Common myeloid progenitor, CD34-positive (primary cell): ENCODE results near the gene MAP4K2.

Source experiments
- CTCF ChIA-PET: fragments of 350-600 bp; sonication (Branson Sonifier 250); formaldehyde crosslinking; loops from one replicate; lab custom pipeline; 2021; ENCODE audit warnings: antibody characterized with exemption; lab: Charles Lee
- POLR2A ChIA-PET: fragments of 350-600 bp; sonication (Branson Sonifier 250); formaldehyde crosslinking; loops from one replicate; lab custom pipeline; 2021; ENCODE audit warnings: antibody characterized with exemption; lab: Charles Lee
- DNase-seq, 3 donors: peaks; one replicate each; pipeline versions ENCODE4 v3.0.0 to v3.0.0-alpha.2; 2013
- H3K27ac ChIP-seq, 2 experiments: 1 replicate in 1 of 2; 2 replicates in 1 of 2; pipeline ENCODE4 v1.7.0; 2013; ENCODE audit warnings: inconsistent platforms in 2 of 2, low read length in 2 of 2, mild to moderate bottlenecking in 2 of 2, low read depth in 1 of 2, moderate library complexity in 1 of 2; ENCODE audit not compliant: severe bottlenecking in 2 of 2, insufficient read depth in 1 of 2, poor library complexity in 1 of 2
- H3K27me3 ChIP-seq, 5 experiments: replicated peaks in 2 of 5; 1 replicate in 3 of 5; 2 replicates in 2 of 5; pipeline versions ENCODE4 v1.6.1 to v1.7.0; 2013; ENCODE audit warnings: low read length in 4 of 5, mild to moderate bottlenecking in 2 of 5, moderate library complexity in 2 of 5, inconsistent platforms in 1 of 5; ENCODE audit not compliant: insufficient read depth in 5 of 5, control insufficient read depth in 4 of 5
- H3K36me3 ChIP-seq, 4 experiments: 1 replicate in 2 of 4; 2 replicates in 2 of 4; pipeline versions ENCODE4 v1.6.1 to v1.7.0; 2013; ENCODE audit warnings: low read length in 3 of 4, control low read depth in 1 of 4, mild to moderate bottlenecking in 1 of 4; ENCODE audit not compliant: control insufficient read depth in 4 of 4, insufficient read depth in 4 of 4
- H3K4me1 ChIP-seq, 4 experiments: 1 replicate in 3 of 4; 2 replicates in 1 of 4; pipeline versions ENCODE4 v1.6.1 to v1.7.1; 2013; ENCODE audit warnings: low read length in 3 of 4, mild to moderate bottlenecking in 3 of 4, control low read depth in 1 of 4, inconsistent platforms in 1 of 4, moderate library complexity in 1 of 4; ENCODE audit not compliant: control insufficient read depth in 4 of 4, insufficient read depth in 4 of 4; ENCODE audit errors: control extremely low read depth in 1 of 4
- H3K4me3 ChIP-seq, 7 experiments: 1 replicate in 4 of 7; 2 replicates in 3 of 7; pipeline versions ENCODE4 v1.5.1 to v1.7.0; 2013; ENCODE audit warnings: mild to moderate bottlenecking in 7 of 7, low read length in 6 of 7, moderate library complexity in 6 of 7, inconsistent platforms in 2 of 7, low read depth in 2 of 7, control low read depth in 1 of 7; ENCODE audit not compliant: insufficient read depth in 4 of 7, control insufficient read depth in 1 of 7; ENCODE audit errors: extremely low read depth in 1 of 7
- H3K9me3 ChIP-seq, 5 experiments: 1 replicate in 4 of 5; 2 replicates in 1 of 5; pipeline versions ENCODE4 v1.6.1 to v1.7.1; 2013; ENCODE audit warnings: low read length in 4 of 5, mild to moderate bottlenecking in 2 of 5, inconsistent platforms in 1 of 5, low read depth in 1 of 5, moderate library complexity in 1 of 5; ENCODE audit not compliant: control insufficient read depth in 4 of 5, insufficient read depth in 2 of 5; ENCODE audit errors: control extremely low read depth in 1 of 5
- WGBS: methylation state at CpG from one replicate; pipeline ENCODE4 v1.1.5; 2013; ENCODE audit not compliant: insufficient coverage; 5-methylcytosine and 5-hydroxymethylcytosine counted together

The MAP4K2 gene

DNA sequence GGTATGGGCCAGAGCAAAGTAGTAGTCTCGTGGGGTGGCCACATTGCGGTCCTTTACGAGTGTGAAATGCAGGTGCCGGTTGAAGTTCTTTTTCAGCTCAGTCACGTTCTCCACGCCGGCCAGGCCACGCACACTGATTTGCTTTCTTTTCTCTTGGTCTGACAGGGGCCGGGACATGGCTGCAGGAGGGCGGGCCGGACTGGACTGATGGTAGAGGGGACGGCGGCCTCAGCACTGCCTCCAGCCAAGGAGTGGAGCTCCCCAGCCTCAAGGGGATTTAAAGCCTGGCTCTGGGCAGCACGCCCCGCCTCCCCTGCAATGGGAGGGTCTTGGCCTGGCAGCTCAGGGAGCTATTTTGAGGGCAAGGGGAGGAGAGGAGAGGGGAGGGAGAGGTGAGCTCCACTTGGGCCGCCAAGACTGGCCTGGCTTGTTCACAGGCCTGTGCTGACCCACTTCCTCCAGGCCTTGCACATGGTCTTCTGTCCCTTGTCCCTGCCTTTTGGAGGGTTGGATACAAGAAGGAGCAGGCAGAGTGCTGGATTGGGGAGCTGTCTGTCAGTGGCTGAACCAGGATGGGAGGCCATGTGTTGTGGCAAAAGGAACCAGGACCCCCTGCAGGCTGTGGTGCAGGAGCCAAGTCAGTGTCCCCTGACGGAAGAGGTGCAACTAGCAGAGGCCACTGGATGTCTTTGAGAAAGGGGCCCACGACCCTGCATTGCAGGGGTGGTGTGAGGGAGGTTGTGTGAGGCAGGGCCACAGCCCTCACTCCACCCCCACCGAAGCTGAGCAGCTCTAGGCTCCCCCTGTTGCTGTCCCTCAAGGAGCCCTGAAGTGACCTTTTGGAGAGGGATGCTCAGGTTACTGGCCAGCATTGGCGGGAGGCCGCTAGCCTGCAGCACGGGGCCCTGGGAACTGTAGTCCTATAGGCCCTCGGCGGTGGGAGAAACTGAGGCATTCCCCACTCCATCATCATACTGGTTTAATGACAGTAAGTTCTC is 43.0 kb downstream of the MAP4K2 start, which contains the start of gene PYGM:
TSS of gene PYGM (minus strand) at position 253 of the 998 bp plus-strand sequence. CDS start at position 177, 76 bp downstream.
- ChIA-PET CTCF (interaction anchor here (0.9 to 20.1 kb wide), 4 partner anchors 9 to 16 kb away, joined by 3 to 345 read pairs (median 6); partner anchors contain the start of gene RASGRP2), POLR2A (interaction anchor here (1.1 to 9.5 kb wide), 2 partner anchors 11 to 15 kb away, joined by 4 to 152 read pairs; partner anchors contain the start of gene RASGRP2)
- peaks cover 6 to 30% (median 22%) of the 10 kb centered on the region in 4 experiments for H3K36me3 ChIP-seq
- peak in 2 of 3 donors; percentile 40 to 42 for DNase-seq
- H3K4me1 ChIP-seq: peaks cover 12 to 52% (median 40%) of the 10 kb centered on the region in 4 experiments
- no peak within 1 kb of the TSS for H3K4me3 ChIP-seq
- H3K27ac ChIP-seq: no peak within 1 kb of the TSS
- 93% methylated on average over 20 of the region's 24 CpGs for WGBS
- no peaks in the 10 kb centered on the region for H3K9me3 ChIP-seq
- H3K27me3 ChIP-seq: no peaks in the 10 kb centered on the region

DNA sequence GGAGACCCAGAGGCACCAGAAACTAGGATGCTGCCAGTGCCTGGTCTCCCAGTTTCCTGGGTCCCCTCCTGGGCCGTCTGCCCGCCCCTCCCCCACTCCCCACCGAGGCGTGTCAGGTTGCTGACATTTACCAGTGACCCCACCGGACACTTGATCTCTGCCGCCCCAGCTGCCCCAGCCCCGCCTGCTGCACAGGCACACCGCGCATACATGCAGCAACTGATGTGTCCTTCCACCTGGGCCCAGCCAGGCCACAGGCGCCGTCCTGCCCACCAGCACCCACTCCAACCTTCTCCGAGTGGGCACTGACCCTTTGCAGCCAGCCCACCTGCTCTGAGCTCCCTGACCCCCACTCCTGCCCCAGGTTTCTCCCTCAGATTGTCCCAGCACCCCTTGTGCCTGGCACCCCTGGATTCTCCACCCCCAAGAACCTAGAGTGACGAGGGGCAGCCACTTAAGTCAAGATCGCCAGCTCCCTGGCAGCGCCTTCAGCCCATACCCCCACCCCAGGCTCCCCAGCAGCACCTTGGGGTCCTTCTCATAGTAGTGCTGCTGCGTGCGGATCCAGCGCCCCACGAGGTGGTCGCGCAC is 43.8 kb downstream of the MAP4K2 start:
- CTCF ChIA-PET: interaction anchor here (0.9 to 20.1 kb wide), 4 partner anchors 10 to 16 kb away, joined by 3 to 345 read pairs (median 6); partner anchors contain the start of gene RASGRP2

DNA sequence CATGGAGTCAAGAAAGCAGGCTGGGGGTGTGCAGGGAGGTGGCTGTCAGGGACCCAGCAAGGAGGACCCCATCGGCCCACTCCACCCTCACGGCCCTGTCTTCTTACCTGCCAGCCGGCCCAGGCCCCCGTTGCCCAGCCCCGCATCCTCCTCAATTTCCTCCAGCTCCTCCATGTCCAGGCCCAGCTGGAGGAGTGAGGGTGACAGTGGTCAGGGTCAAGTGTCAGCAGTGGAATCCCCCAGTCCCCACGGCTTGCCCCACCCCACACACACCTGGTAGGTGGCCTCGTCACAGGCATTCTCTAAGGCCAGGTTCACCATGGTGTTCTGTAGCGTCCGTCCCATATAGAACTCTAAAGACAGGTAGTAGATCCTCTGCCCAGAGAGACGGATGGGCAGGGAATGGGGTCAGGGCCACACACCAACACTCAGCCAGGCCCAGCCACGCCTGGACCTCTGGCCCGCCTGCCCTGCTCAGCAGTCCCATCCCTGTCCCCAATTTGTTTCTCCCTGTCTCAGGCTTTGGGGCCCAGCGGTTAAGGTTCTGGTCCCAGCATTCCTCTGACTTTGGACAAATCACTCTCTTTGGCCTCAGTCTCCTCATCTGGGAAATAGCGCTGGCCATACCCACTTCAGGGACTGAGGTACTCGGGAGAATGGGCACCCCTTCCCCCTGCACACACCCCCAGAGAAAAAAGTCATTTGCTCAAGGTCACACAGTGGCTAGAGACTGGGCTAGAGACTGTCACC is 44.5 kb downstream of the MAP4K2 start:
- no peaks in the 10 kb centered on the region for H3K9me3 ChIP-seq
- peaks cover 3 to 15% (median 13%) of the 10 kb centered on the region in 4 experiments for H3K36me3 ChIP-seq
- no peak for DNase-seq
- no peaks in the 10 kb centered on the region for H3K27me3 ChIP-seq
- CTCF ChIA-PET: interaction anchor here (20.1 kb wide), 1 partner anchor 14 kb away, joined by 345 read pairs; the partner anchor contains the start of gene RASGRP2
- H3K4me1 ChIP-seq: peaks cover 3 to 37% (median 25%) of the 10 kb centered on the region in 4 experiments
- H3K4me3 ChIP-seq: no peak overlapping the region
- no peak overlapping the region for H3K27ac ChIP-seq
- POLR2A ChIA-PET: interaction anchor here (9.5 kb wide), 1 partner anchor 13 kb away, joined by 152 read pairs; the partner anchor contains the start of gene RASGRP2
- 96% methylated on average over 12 of the region's 15 CpGs for WGBS

More for the DNA sequence above, 43.8 kb downstream of the MAP4K2 start:
- Histone ChIP-seq H3K4me3 (no peak overlapping the region), H3K4me1 (peaks cover 9 to 44% (median 32%) of the 10 kb centered on the region in 4 experiments), H3K27ac (no peak overlapping the region), H3K36me3 (peaks cover 6 to 22% (median 17%) of the 10 kb centered on the region in 4 experiments), H3K9me3 (no peaks in the 10 kb centered on the region), H3K27me3 (no peaks in the 10 kb centered on the region)
- WGBS: 91% methylated on average over 15 of the region's 21 CpGs
- peak in 2 of 3 donors; percentile 24 to 34 for DNase-seq
- POLR2A ChIA-PET: interaction anchor here (9.5 kb wide), 1 partner anchor 14 kb away, joined by 152 read pairs; the partner anchor contains the start of gene RASGRP2

DNA sequence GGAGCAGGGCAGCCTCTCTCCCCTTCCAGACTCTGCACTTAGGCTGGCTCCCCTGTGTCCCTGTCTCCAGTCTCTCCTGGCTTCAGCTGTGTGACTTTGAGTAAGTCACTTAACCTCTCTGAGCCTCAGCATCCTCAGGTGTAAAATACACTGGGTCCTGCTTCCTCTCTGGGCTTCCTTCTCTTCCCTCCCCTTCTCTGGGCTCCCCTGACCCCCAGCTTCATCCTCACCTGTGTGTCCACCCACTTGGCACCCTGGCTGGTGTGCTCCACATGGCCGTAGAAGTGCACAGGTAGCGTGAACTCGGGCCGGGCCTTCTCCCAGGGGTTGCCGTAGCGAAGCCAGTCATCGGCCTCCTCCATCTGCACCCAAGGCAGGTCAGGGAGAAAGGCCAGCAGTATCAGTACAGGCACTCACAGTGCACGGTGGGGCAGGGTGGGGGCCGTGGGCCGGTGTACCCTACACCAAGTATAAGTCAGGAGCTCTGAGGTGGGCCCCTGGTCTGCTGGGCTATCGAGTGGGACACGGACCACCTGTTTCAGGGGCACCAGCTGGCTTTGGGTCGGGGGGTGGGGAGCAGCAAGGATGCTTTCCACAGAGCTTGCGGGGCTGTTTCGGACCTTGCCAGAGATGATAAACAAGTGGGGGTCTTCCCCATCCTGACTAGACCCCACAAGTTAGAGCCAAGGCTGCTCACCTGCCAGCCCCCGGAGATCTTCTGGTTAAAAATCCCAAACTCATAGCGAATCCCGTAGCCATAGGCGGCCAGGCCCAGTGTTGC is 45.3 kb downstream of the MAP4K2 start:
- H3K36me3 ChIP-seq: peaks cover 0 to 8% (median 8%) of the 10 kb centered on the region in 4 experiments
- peaks cover 0 to 29% (median 17%) of the 10 kb centered on the region in 4 experiments for H3K4me1 ChIP-seq
- no peaks in the 10 kb centered on the region for H3K27me3 ChIP-seq
- H3K4me3 ChIP-seq: no peak overlapping the region
- no peak for DNase-seq
- ChIA-PET CTCF (interaction anchor here (0.9 to 20.1 kb wide), 3 partner anchors 8 to 25 kb away, joined by 3 to 345 read pairs (median 3); partner anchors contain the start of gene RASGRP2), POLR2A (interaction anchor here (0.7 to 9.5 kb wide), 2 partner anchors 12 to 18 kb away, joined by 3 to 152 read pairs; partner anchors contain the start of gene RASGRP2)
- H3K9me3 ChIP-seq: no peaks in the 10 kb centered on the region
- no peak overlapping the region for H3K27ac ChIP-seq
- 94% methylated on average over 19 of the region's 19 CpGs for WGBS

DNA sequence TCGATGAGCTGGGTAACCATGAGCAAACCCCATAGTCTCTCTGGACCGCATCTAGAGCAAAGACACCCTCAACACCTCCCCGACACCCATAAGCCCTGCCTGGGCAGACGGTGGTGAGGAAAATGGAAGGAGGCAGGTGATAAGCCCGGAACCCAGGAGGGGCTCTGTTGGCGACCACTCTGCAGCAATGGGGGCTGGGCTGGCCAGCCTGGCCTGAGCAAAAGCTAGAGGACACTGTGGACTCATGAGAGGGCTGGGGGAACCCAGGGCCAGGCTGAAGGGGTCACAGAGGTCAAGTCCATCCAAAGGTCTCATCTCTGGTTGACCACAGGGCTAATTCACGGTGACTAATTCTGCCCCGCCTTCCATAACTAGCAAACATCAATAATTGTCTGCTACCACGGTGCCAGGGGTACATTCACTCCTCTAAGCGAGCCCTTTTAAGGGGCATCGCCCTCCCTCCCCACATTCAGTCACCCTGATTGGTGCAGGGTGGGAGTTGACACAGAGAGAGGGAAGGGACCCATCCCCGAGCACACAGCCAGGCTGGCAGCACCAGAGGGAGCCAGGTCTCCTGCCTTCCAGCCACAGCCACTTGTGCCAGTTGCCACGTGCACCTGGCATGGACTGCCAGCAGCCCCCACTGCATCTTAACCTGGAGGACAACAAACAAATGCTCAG is 47.2 kb downstream of the MAP4K2 start:
- 93% methylated on average over 7 of the region's 13 CpGs for WGBS
- Histone ChIP-seq H3K36me3 (no peaks in the 10 kb centered on the region), H3K9me3 (no peaks in the 10 kb centered on the region), H3K27me3 (no peaks in the 10 kb centered on the region), H3K4me1 (peaks cover 0 to 17% (median 8%) of the 10 kb centered on the region in 4 experiments), H3K27ac (no peak overlapping the region), H3K4me3 (no peak overlapping the region)
- ChIA-PET POLR2A (interaction anchor here (1.5 kb wide), 1 partner anchor 11 kb away, joined by 8 read pairs; the partner anchor contains the start of gene RASGRP2), CTCF (interaction anchor here (1.5 to 20.1 kb wide), 3 partner anchors 11 to 15 kb away, joined by 5 to 345 read pairs (median 6); partner anchors contain the start of gene RASGRP2)
- DNase-seq: no peak
